NOMO-1 treated with DMSO at 0.1 percent for 48 hours (cell line): ENCODE results near the gene ZBTB43.
A peak's percentile ranks its signal among the peaks of the same experiment; 100 is the strongest.

ENCODE experiments used
- DNase-seq: peaks from one replicate; lab custom pipeline; 2025; ENCODE audit not compliant: unreplicated experiment; lab: John Stamatoyannopoulos, UW

ZBTB43 gene

DNA sequence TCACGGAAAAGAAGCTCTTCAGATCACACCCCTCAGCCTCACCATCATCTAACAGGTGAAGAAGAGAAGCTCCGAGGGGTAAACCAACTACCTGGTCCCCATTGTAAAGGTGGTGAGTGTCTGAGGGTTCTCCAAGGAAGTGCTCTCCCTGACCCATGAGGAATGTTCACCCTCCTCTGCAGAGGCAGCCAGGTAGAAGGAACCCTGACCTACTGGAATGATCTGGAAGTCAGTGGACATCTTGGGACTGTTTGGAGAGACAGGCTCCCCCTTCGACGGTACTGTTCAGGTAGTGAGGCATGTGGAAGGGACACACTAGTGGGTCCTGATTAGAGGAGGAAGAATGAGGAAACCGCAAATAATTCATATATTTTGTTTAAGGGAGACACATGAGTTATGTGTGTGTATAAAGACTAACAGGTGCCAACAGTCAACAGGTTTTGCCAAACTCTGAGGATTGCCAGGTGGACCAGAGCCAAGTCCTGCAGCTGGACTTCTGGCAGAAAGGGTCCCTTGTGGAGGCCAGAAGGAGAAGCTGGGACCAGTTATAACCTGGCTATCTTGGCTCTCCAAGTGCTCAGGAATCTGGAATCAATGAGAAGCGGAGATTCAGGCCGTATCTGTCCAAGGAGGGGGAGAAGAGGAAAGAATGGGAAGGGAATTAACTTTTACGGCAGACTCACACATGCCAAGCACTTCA lies 52.6 kb downstream of the ZBTB43 start:
- no peak for DNase-seq

DNA sequence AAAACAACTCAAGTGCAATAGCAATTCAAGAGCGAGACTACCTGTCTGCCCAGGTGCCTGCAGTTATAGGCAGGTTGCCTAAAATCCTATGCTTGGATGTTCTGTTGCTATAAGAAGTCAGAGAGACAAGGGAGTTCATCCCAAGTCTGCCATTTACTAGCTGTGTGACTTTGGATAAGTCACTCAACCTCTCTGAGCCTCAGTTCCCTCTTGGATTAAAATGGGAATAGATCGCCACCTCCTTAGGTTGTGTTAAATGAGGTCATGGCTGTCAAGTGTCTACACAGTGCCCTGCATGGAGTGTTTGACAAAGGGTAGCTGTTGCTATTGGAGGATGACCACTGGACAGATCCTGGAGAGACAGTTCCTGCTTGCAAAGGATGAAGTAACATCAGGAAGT lies 54.3 kb downstream of the ZBTB43 start:
- DNase-seq: no peak

DNA sequence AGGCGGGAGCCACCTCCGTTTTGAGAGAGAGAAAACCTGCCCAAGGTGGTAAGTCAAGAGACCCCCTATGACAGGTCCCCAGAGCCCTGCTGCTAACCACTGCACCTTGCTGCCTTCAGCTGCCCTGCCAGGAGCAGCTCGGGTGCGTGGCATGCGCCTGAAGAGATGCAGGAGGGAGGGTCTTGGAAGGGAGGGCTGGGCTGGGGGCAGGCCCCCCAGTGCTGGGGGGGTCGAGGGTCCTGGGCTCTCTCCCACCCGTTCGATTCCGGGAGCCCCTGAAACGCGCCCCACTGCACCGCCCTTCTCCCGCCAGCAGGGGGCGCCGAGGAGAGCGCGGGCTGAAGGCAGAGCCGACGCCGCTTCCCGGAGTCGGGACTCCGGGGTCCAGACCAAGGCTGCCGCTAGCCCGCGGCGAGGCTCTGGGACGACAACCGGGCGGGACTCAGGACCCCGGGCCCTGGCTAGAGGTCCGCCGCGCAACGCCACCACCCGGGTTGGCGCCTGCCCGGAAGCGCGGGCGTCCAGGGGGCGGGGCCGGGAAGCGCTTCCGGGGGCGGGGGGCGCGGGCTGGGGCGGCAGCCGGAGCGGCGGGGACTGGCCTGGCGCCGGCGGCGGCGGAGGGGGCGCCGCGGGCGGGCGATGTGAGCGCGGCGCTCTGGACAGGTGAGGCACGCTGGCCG lies 55.4 kb downstream of the ZBTB43 start, which contains the start of gene ZBTB34:
ZBTB34 (plus strand) TSS at position 563 of the 680 bp plus-strand sequence. CDS start 18,761 bp downstream, outside the sequence.
- DNase-seq: peak; percentile 49

DNA sequence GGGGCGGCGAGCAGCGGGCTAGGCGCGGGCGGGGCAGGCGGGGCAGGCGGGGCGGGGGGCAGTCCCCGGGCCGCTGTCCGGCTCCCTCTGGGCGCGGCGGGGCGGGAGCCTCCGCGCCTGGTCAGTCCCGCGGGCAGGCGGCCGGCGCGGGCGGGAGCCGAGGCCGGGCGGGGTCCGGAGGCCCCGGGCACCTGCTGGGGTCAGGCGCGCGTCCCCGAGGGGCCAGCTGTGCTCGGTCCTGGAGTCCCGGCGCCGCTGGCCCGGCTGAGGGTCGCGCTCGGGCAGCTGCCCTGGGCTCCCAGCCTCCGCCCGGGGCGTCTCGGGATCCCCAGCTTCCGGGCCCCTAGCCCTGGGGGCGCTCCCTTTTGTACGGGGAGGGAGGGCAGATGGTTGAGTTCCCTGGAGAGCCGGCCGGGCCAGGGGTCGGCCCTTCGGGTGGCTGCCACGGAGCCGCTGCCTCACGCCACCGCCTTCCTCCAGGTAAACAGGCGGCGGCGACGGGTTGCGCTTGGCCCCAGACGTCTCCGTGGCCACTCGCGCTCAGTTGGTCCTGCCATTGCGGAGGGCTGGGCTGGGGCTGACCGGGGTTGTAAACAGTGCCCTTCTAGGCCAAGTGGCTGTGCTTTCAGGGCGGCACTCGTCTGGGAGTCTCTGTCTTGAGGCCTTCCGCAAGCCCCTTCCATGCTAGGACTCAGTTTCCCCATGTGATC lies 56.1 kb downstream of the ZBTB43 start:
- DNase-seq: no peak

DNA sequence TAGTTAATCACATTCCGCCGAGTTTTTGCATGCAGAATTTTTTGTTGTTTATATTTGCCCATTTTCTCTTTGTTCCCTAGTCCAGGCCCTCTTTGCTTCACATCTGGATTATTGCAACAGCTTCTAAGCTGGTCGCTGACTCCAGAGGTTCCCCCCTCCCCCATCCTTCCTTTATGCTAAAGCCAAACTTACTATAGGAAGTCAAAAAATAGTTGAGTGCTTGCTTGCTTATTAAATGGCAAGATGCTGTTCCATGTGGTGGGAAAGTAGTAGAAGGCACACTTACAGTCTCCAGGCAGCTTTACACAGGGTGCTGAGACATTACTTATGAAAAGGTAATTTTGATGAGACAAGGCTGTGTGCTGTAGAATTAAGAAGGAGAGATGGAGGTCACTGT lies 56.9 kb downstream of the ZBTB43 start:
- DNase-seq: peak; percentile 32

DNA sequence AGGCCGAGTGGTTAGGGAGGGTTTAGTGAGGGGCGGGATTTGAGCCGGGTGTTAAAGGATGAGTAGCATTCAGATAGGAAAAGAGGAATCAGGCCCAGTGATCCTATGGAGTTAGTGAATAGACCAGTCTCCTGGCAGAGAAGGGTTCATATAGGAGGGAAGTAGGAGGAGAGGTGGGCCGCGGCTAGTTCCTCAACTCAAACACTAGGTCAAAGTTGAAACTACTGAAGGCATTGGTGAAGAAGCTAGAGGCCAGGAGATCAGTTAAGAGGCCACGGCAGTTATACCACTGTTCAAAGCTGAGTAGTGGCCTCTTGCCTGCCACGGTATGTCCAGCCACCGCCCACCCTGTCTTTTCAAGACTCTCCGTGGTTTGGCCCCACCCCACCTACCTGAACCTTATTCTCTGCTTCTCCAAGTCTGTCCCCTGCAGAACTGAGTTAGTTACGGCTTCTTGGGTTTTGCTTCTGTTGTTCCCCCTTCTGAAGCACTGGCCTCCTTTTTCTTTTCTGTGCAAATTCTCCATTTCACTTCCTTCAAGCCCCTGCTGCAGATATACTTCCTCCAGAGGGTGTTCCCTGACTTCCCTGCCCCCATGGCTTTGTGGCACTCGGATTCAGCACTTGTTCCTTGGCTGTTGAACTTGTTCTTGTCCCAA lies 57.4 kb downstream of the ZBTB43 start:
- DNase-seq: peak; percentile 67

DNA sequence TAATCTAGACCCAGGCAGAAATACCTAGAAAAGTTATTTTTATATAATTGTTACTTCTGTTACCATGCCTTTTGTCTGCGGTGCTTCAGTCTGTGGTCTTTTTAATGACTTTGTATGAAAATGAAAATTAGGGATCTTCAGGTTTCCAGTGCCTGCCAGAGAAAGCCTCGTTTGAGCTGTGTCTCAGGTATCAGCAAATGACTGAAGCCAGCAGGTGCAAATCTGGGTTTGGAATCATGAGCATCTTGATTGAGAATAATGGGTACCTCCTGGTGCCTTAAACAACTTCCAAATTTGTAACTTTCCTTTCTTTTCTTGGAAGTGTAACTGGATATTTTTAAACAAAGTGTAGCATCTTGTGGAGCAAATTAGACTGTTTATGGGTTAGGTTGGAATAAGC lies 59.9 kb downstream of the ZBTB43 start:
- no peak for DNase-seq

DNA sequence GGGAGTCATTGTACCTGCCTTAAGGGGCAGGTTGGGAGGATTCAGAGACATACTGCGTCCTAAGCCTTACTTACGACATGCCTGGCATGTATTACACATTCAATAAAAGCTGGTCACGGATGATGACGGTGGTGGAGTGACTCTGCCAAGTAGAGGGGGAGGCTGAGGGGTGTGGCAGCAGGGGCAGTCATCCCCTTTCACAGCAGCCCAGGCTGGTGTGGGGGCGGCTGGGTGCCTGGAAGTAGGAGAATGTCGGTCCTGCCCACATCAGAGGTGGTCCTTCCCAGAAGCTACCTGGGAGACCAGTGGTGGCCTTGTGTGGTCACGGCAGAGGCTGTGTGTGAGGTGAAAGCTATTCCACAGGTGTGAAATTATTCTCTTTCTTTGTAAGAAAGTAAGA lies 64.5 kb downstream of the ZBTB43 start:
- no peak for DNase-seq

DNA sequence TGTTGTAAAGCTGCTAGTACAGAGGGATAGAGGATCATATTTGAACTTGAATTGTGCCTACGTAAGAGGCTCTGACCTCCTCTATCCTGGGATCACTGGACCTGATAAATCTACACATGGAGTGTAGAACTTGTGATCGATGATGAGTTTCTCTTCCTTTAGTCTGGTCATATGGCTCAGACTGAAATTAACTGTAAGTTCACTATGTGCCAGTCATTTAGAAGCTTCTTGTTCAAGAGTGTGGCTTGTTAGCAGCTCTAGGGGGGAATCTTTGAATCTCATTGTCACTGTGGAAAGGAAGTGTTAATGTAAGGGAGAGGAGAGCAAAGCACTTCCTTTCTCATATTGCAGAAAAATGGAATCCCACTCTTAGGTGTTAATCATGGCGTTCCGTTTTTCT lies 67.7 kb downstream of the ZBTB43 start:
- no peak for DNase-seq

DNA sequence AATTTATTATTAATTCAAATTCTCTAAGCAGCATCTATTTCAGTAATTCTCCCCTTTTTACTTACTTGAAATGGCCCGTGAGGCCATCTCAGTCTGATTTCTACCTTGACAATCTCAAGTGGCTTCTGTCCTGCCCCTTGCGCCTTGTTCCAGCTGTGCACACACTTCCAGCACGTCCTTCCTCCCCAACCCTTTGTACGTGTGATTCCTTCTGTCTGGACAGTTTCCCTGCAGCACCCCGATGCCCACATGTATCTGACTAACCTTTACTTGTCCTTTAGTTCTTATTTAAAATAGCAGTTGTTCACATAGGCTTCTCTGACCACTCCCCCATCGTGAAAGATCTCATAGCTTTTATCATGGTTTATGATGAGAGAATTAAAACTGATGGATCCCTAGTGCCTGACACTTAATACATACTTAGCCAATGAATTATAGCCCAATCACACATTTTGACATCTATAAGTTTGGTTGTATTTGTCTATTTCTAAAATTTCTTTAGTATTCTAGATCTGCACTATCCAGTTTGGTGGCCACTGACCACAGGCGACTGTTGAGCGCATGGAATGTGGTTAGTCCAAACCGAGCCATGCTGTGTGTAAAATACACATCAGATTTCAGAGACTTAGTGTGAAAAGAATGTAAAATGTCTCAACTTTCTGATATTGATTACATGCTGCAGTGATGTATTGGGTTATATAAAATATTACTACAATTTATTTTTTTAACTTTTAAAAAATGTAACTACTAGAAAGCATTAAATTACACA lies 69.9 kb downstream of the ZBTB43 start:
- no peak for DNase-seq

DNA sequence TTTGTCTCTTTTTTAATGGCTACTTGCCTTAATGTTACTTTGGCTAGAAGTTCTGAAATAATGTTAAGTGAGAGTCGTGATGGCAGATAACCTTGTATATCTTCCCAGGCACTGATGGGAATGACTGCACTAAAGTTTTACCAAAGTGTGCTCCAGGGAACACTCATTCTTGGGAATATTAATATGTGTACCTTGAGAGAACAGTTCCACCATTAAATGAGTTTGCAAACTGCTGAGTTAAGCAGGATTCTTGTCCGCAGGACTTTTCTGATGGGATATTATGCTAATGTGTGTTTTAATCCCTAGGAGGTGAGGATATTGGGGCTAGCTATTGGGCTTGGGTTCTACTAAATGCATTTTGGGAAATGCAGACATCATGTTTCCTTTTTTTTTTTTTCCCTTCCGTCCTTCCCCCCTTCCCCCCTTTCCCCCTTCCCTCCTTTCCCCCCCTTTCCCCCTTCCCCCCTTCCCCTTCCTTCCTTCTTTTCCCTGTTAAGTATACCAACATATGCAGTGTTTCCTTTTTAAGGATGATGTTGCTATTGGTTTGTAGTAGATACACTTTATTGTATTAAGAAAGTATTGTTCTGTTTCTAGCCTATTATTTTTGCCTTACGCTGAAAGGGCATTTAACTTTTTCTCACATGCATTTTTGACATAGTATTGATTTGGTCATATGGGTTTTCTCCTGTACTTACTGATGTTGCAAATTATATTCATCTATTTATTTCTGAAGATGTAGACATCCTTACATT lies 71.1 kb downstream of the ZBTB43 start:
- no peak for DNase-seq

DNA sequence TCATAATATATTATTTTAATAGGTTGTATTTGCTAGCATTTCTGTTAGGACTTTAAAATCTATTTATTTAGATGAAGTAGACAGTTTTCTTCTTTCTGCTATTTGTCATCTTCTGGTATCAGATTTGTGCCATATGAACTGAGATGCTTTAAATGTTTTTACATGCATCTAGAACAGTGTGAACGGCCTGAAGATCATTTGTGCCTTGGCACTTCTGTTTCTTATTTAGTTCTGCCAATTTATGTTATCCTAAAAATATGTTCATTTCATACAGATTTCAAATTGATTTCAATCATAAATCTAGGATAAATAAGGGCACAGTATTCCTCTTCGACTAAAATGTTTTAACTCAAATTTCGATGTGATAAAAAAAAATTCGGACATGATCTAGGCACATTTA lies 71.7 kb downstream of the ZBTB43 start:
- DNase-seq: no peak

DNA sequence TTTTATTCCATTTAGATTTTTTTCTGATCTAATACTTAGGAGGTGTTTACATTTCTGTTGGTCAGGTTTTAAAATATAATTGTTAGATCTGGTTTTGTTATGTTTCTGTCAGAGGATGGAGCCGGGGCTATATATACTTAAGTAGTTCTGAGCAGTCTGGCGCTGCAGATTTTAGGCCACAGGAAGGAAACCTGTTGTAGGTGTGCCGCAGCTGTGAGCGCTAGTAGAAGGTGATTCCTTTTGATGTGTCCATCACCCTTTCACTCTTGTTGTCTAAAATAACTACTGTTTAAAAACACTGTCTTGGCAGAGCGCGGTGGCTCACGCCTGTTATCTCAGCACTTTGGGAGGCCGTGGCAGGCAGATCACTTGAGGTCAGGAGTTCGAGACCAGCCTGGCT lies 72.6 kb downstream of the ZBTB43 start:
- no peak for DNase-seq

DNA sequence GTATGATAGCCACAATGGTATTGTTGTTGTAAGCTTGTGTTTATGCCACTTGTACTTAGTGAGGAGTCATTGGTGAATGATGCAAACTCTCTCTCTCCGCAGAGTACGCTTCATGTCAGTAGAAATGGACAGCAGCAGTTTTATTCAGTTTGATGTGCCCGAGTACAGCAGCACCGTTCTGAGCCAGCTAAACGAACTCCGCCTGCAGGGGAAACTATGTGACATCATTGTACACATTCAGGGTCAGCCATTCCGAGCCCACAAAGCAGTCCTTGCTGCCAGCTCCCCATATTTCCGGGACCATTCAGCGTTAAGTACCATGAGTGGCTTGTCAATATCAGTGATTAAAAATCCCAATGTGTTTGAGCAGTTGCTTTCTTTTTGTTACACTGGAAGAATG lies 74.4 kb downstream of the ZBTB43 start:
- DNase-seq: no peak

DNA sequence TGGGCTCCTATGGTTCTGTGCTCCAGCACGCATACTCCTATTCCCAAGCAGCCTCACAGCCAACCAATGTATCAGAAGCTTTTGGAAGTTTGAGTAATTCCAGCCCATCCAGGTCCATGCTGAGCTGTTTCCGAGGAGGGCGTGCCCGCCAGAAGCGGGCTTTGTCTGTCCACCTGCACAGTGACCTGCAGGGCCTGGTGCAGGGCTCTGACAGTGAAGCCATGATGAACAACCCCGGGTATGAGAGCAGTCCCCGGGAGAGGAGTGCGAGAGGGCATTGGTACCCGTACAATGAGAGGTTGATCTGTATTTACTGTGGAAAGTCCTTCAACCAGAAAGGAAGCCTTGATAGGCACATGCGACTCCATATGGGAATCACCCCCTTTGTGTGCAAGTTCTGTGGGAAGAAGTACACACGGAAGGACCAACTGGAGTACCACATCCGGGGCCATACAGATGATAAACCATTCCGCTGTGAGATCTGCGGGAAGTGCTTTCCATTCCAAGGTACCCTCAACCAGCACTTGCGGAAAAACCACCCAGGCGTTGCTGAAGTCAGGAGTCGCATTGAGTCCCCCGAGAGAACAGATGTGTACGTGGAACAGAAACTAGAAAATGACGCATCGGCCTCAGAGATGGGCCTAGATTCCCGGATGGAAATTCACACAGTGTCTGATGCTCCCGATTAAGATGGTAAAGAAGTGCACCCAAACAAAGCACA lies 75.5 kb downstream of the ZBTB43 start:
- no peak for DNase-seq

DNA sequence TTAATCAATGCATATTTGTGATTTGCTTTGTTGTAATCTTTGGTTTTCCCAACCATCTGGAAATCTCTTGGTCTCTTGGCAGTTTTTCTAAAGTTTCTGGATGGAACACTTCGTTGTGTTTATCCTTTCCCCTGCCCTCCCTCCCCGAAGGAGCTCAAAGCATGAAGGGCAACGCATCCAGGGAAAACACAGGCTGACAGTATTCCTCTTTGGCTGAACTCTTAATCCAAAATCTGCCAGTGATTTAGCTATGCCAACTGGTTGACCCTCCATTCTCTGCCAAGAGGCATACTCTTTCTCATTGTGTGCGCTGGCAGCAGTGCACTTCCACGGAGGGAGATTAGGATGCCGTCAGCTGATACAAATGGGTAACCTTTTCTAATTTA lies 76.1 kb downstream of the ZBTB43 start:
- DNase-seq: no peak

DNA sequence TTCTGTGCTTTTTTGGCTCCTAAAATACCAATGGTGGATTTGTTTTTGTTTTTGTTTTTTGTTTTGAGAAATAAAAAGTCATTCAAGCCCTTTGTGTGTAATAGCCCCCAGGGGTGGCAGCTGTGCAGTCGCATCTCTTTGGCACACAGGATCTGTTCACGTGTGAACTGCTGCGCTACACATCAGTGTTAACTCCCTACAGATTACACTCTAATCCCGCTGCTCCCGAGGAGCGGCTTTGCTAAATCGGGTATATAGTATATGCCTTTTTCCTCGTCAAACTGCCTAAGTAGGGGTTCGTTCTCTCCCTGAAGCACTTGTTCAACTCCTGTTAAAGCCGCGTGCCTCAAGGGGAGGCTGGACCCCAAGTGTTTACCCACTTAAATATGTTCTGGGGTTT lies 77.9 kb downstream of the ZBTB43 start:
- DNase-seq: no peak

DNA sequence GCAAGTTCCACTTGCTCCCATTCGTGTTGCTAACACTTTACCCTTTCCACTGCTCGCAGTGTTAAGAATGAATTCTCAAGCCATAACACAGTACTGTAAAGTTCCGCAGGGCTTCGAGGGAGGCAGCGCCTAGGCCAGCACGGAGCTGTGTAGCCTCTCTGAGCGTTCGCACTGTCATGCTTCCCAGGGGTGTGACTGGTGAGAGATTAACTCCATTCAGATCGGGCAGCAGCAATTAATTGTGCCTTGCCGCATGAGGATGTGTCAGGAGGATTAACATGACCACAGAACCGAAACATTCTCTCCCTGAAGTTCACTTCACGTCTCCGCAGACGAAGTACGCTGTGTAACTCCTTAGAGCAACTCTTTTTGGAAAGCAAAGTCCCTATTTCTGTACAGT lies 78.8 kb downstream of the ZBTB43 start:
- no peak for DNase-seq

DNA sequence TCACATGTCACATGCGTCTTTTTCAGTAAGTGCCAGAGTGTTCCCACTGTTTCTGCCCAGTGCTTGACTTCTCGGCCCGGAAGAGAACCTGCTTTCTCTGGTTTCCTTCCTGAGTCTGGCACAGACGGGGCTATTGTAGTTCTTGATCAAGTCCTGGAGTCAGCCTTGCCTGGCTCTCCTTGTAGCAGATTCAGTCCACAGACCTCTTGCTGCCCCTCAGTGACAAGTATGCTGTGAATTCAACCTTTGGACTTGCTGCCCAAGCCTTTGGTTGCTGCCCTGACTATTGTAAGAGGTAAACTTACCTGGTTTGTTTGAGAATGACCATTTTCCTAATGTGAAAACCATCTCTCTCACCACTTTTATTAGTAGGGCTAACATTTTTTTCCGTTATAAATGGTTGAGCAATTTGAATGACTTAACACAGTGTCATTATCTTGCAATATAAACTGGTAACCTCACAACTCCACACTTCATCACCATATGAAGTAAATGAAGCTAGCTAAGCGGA lies 80.3 kb downstream of the ZBTB43 start:
- DNase-seq: no peak
